Activated CD4-positive, CD25-positive, alpha-beta regulatory T cell treated with anti-CD3 and anti-CD28 coated beads, Interleukin-2, amount 50 U/mL, for 16 hours (primary cell): ENCODE data around the gene ELMO3.

Experiments
- DNase-seq: peaks from one replicate; pipeline ENCODE4 v3.0.0-alpha.2; 2020; ENCODE audit warnings: low read depth, low spot score

The ELMO3 gene

DNA sequence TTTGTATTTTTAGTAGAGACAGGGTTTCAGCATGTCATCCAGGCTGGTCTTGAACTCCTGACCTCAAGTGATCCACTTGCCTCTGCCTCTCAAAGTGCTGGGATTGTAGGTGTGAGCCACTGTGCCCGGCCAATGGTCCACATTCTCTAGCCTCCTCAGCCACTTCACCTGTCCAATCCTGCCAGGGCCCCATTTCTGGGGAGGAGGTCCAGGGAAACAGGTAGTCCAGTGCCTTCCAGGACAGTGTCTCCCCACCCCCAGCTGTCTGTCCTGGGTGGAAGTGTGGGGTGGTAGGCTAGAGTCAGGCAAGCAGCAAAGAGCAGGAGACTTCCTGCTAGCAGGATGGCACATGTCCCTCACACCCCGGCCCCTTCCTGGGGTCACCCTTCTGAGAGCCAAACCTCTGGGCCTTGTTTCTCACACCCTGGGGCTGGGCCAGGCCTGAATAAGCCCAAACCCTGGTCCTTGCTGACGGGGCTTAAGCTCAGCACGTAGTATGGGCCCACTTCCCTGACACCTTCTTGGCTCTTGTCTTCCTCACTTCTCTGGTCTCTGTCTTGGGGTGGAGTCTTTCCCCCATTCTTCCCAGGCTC lies 43.3 kb downstream of the ELMO3 start:
- DNase-seq = no peak

DNA sequence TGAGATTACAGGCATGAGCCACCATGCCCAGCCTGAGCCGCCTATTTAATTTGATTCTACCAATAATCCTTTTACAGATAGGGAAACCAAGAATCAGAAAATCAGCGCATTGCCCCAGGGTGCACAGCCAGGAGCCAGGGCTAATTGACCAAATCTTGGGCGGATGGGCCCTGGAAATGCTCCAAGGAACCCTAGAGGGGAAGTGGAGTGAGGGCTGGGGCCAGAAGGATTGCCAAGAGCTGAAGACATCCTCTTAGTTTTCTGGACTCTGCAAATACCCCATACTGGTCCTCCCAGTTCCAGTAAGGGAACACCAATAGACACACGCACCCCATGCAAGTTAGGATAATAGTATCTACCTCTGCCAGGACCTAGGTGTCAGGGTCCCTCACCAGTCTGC lies 44.5 kb downstream of the ELMO3 start:
- no peak for DNase-seq

DNA sequence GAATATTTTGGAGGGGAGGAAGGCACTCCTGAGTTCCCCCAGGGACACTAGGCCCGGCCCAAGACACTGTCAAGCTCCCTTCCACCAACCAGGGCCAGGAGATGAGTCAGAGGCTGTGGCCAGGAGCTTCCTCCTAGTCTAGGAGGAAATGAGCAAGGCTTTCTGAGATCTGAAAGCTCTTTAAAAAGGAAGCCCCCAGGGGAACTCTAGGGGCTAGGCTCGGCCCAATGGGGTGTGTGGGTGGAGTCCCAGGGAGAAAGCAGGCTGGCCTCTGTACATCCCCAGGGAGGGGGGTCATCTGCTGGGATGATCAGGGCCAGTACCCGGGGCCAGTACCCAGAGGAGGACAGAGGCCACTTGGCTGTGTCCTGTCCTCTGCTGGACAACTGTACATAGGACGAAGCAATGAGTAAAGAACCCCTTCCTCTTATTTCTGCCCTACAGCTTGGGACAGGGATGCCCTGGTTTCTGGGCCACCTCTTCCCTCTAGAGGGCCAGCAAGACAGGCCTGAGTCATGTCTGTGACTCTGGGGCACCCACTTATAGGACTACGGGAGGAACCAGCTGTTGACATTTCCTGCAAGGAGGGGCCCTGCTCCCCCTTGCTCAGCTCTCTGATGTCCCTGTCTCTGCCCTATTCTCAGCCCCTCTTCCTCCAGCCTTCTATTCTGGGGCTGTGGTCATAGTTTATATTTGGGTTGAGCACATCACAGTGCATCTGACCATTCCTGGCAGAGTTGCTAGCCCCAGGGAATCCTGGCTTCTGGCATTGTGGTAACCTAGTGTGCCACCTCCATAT lies 45.7 kb downstream of the ELMO3 start:
- DNase-seq = peak; percentile 49

DNA sequence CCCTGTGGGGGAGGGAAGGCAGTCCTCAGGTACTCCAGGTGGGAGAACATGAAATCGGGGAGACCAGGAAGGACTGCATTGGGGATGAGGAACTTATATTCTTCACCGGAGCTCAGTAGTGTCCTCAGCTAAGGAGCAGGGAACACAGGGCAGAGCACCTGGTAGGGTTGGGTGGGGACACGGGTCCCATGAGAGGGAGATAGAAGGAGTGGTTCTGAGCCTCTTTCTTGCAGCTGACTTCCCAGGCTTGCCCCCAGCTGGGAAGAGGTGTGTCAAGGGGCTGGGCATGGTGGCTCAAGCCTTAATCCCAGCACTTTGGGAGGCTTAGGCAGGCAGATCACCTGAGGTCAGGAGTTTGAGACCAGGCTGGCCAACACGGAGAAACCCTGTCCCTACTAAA lies 46.3 kb downstream of the ELMO3 start:
- DNase-seq = no peak

DNA sequence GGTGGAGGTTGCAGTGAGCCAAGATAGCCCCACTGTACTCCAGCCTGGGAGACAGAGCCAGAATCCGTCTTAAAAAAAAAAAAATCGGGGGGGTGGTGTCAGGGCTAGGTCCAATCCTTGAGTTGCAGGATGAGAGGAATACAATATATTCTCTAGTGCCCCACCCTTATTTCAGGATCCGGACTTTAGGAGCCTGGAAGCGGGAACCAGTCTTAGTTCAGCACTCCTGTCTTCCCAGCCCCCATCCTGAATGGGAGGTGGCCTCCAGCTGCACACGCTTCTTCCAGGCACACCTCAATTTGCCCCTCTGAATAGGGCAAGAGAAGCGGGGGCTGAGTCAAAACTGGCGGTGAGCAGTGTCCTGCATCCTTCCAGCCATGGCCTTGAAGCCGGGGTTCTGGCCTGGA lies 46.7 kb downstream of the ELMO3 start:
- no peak for DNase-seq

DNA sequence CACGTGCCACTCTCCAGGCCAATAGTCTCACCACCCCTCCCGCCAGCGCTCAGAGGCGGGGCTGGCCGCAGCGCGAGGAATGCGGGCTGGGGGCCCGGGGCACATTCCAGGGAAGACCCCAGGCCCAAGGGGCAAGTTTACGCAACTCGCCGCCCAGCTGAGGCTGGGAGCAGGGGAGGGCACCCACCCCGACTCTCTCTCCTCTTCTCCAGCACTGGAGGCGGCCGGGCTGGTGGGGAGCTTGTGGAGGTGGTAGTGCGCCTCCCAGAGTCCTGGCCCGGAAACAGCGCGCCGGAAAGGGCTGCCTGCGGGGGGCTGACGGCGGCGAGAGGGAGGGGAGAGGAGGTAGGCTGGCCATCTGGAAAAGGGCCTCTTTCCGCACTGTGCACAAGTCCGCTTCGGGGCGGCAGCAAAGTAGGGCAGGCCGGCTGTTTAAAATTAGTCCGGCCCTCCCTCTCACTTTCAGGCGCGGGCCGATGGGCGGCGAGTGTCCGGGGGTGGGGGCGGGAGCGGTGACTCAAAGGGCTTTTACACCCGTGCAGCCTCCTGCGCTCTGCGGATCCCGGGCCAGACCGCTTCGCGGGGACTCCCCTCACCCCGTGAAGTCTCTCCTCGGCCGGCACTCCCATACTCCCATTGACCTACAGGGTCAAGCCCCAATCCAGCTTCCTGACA lies 47.3 kb downstream of the ELMO3 start:
- no peak for DNase-seq

DNA sequence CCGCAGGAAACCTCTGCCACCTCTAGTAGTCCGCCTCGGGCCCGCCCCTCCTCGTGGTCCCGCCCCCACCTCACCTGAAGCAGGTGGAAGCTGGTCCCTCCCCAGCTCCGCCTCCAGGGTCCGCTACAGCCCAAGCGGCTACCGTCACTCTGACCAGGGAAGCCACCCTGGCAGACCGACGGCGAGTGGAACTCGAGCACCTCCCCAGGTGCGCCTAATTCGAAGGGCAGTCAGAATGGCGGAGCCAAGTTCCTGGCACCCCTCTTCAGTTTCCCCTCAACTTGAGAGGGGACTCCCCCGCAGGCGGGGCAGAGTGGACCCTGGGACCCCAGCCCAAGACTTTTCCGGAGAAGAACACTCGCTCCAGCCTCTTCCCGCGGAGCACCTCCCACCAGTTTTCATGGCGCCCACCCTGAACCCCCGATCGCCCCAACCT lies 47.8 kb downstream of the ELMO3 start:
- DNase-seq = no peak

DNA sequence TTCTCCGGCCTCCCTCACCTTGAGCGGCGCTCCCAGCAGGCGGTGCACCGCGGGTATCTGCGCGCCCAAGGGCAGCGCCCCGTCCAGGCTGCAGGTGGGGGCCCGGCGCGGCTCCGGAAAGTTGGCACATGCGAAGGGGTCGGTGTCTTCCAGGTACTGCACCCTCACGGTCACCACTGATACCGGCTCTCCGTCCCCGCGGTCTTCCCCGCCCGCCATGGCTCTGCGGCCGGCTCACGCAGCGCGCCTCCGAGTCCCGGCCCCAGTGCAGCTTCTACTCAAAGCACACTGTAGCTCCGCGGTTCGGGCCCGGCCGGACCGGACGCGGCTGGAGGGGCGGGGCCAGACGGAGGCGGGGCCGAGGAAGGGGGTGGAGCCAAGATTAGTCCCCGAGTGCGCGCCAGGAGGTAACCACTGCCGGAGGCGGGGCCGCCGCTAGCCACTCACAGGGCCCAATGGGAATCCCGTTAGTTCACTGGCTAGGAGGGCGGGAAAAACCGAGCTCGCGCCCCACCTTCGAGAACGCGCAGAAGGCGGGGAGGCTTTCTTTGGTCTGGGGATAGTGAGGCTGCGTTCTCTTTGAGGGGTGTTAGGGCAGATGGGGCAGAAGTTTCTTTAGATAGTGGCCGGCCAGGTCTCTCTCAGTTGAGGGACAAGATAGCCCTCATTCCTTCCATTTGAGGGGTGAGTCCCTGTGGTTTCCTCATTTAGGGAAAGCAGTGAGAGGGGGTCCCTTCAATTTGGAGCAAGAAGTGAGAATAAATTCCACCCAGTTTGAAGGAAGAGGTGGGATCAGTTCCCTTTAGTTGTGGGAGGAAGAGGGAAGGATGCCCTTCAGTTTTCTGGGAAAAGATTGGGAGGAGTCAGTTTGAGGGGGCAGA lies 48.5 kb downstream of the ELMO3 start, which contains the start of gene FHOD1:
Gene FHOD1 (minus strand): TSS at position 290 of the 881 bp plus-strand sequence. CDS start 71 bp downstream, at position 219.
- DNase-seq = peak; percentile 90

DNA sequence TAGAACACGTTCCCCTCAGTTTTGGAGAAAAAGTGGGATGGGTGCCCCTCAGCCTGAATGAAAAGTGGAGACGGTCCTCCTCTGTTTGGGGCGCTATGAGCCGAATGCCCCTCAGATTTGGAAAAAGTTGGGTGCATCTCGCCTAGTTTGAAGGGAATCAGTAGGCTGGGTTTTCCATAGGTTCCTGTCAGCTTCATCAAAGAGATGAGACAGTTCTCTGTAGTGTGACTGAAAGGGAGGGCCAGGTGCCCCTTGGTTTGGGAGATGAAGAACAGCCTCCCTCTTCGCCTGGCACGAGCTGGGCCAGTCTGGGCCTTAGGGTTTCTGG lies 49.1 kb downstream of the ELMO3 start:
- no peak for DNase-seq

DNA sequence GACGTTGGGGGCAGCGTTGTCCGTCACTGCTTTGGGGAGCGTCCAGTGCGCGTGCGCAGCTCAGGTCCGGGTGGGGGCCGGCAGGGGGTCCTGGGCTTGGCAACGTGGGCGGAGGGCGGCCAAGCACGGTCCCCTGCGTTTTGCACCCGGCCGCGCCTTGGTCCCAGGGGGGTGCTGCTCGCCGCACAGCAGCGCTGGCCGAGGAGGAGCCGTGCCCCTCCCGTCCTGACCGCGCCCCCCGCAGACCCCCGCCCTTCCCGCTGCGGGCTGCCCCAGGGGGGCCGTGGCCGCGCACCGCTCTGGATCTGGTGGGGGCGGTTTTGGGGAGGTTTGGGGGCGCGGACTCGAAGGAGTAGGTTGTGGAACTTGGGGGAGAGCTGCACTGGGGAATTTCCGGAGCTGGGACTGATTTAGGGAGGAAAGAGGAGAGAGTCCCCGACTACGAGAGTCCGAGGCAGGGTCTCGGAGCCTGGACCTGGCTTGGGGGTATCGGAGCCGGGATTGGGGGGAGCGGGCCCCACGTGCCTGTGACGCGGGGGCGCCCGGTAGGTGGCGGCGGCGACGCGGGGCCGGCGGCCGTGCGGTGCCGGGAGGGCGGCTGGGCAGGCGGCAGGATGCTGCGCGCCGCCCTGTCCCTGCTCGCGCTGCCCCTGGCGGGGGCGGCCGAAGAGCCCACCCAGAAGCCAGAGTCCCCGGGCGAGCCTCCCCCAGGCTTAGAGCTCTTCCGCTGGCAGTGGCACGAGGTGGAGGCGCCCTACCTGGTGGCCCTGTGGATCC lies 49.7 kb downstream of the ELMO3 start, which contains the start of gene SLC9A5:
Gene SLC9A5 (plus strand): TSS at position 579 of the 777 bp plus-strand sequence. CDS start 36 bp downstream, at position 615.
- no peak for DNase-seq

DNA sequence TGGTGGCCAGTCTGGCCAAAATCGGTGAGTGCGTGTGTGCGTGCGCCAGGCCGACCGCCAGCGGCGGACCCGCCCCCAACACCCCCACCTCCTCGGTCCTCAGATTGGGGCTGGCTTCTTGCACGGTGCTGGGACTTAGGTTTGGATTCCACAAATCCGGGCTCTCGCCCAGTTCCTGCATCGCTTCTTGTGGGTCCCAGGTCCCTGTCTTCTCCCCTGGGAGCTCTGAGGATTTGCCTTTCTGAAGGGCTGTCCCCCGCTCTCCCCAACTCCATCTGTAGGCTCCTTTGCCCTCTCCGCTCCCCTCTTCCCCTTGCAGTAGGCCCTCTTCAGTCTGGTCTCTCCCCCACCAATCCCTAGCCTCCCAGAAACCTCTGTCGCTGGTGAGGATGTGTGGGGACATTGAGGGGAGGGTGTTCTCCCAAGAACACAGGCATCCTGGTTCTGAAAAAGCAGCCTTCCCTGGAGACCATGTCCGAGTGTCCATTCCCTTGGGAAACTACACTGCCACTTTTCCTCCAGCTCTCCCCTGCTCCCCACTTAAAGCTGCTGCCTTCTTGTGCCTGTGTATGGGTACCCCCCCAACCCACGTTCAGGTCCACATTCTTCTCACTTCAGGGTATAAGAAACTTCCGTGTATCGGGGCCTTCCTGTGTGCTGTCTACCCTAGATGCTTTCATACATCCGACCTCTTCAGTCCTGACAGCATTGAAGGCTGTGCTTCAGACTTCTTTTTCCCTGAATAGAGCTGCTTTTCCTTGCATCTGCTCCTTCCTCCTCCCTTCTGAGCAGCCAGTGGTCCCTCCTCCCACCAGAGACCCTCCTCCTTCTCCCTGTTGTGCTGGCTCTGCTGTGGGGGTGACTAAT lies 50.5 kb downstream of the ELMO3 start:
- DNase-seq = no peak

DNA sequence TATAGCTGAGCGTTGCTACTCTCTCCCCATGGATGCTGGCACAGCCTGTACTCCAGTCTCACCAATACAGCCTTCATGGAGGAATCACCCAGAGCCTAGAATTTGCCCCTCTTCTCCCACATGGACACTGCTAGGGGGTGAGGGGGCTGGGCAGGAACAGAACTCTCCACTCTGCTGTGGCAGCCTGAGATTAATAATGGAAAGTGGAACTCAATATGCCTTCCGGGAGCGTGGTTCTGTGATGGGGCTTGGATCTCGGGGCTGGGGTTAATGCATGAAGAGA lies 51.1 kb downstream of the ELMO3 start:
- DNase-seq = no peak

DNA sequence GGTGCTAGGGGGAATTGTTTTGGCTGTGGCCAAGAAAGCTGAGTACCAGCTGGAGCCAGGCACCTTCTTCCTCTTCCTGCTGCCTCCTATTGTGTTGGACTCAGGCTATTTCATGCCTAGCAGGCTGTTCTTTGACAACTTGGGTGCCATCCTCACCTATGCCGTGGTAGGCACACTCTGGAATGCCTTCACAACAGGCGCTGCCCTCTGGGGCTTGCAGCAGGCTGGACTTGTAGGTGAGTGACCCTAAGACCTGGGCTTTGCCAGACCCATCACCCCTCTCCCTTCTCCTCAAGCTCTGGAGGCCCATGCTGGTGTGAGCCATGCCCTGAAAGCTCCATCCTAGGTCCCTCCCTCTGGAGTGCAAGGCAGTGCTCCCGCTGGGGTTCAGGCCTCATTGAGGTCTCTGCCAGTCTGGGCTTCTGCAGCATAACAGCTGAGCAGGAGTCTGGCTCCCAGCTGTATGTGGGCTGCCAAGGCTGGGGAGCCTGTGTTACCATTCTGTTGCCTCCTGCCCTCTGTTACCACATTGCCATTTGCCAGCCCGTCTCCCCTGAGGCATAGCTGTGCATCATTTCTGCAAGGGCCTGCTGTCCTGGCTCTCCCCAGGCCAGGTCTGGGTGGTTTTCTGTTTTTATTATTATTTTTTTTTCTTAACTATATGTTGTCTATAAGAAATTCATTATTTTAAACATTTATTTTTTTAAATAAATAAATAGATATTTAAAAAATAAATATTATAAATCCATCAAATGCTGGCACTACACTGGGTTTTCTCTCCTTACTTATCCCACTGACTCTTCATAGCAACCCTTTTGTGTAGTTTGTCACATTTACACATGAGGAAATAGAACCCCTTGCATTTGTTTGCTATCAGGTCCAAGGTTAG lies 53.9 kb downstream of the ELMO3 start:
- DNase-seq = no peak
